Stimulated activated CD4-positive, alpha-beta T cell treated with anti-CD3 and anti-CD28 coated beads, Interleukin-1b, Interleukin-23, amount 100 ng/mL, for 24 hours (primary cell): ENCODE measurements around the gene QRICH2.
"Not testable (repeated sequence)": the region's sequence is repeated elsewhere in the genome, so short reads cannot be mapped to it uniquely, and the experiment has no call there.

Source experiments
- DNase-seq, 4 experiments: peaks; one replicate each; pipeline ENCODE4 v3.0.0-alpha.2; 2020; ENCODE audit warnings: low read depth in 4 of 4, low spot score in 1 of 4

The QRICH2 gene

DNA sequence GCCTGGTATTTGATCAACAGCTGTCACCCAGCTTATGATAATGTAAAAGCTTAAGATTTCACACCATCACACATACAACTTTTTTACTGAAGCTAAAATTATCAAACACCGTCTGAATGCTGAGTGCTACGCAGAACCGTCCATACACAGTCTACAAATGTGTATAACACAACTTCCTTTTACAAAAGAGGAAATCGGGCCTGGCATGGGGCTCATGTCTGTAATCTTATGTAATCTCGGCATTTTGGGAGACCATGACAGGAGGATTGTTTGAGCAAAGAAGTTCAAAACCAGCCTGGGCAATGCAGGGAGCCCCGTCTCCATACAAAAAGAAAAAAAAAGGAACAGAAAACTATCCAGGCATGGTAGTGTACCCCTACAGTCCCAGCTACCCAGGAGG lies 19.6 kb upstream of the QRICH2 start:
- DNase-seq = no peak

GRCh38 chr17:76326306-76326705 lies 18.2 kb upstream of the QRICH2 start:
- no peak for DNase-seq

DNA sequence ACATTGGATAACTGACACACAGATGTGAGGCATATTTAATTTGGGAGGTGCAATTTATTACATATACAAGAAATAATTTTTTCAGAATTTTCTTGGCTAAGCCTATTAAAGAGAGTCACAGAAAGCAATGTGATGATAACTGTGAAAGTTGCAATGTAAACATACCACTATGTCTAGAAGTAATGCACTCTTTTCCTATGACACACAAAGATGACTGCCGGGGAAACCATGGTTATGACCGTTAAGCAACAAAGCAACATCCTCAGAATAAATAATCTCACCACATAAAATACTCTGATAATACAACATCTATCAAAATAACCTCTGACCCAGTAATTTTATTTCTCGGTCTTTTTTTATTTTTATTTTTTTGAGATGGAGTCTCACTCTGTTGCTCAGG lies 10.5 kb upstream of the QRICH2 start:
- DNase-seq = no peak

- no peak for DNase-seq
Measured at GRCh38 chr17:76317535-76317934, 9.5 kb upstream of the QRICH2 start.

GRCh38 chr17:76314392-76315227 lies 6.5 kb upstream of the QRICH2 start:
- no peak for DNase-seq

DNA sequence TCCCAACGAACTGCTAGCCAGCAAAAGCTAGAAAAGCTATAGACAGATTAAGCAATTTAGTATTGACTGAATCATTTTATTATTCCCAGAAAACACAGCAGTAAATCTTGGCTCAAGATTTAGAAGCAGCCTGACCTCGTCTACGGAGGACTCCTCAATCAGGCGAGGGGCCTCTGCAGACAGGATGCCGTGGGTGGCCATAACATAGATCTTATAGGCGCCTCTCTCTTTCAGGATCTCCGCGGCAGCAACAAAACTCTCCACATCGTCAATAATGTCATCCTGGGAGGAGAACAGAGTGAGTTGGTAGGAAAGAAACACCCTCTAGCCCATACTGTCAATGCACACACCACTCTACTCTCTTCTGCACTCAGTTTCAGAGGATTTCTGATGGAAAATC lies 4.7 kb upstream of the QRICH2 start:
- no peak for DNase-seq

- DNase-seq = no peak
Measured at GRCh38 chr17:76309461-76309860, 1.4 kb upstream of the QRICH2 start.

DNA sequence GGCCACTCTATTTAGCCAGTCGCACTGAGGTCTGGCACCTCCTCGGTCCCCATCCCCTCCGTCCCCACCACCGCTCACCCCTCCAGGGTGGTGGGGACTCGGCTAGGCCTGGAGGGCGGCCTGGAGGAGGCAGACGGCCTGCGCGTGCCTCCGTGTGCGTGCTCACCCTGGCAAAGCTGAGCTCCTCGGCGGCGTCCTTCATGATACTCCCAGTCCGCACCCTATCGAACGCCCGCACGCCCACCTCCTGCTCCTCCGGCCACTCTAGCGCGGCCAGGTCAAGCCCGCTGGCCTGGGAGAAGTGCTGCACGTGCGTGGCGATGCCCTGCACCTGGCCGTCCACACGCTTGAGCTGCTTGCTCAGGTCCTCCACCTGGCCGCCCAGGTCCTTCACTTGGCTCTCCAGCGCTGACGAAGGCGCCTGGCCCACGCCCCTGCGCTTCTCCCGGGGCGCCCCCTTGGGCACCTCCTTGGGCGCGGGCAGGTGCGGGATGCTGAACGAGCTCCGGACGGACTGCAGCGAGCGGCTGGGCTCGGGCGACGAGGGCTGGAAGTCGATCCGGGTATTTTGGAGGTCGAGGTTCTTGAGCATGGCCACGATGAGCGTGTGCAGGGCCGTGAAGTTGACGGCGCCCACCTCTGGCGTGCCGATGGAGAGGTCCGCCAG lies 644 bp downstream of the QRICH2 start:
- no peak for DNase-seq

DNA sequence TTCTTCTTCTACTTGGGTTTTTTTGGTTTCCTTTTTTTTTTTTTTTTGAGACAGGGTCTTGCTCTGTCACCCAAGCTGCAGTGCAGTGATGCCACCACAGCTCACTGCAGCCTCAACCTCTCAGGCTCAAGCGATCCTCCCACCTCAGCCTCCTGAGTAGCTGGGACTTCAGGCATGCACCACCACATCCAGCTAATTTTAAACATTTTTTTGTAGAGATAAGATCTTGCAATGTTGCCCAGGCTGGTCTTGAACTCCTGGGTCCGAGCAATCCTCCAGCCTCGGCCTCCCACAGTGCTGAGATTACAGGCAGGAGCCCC lies 3.0 kb downstream of the QRICH2 start:
- DNase-seq = not testable (repeated sequence)

DNA sequence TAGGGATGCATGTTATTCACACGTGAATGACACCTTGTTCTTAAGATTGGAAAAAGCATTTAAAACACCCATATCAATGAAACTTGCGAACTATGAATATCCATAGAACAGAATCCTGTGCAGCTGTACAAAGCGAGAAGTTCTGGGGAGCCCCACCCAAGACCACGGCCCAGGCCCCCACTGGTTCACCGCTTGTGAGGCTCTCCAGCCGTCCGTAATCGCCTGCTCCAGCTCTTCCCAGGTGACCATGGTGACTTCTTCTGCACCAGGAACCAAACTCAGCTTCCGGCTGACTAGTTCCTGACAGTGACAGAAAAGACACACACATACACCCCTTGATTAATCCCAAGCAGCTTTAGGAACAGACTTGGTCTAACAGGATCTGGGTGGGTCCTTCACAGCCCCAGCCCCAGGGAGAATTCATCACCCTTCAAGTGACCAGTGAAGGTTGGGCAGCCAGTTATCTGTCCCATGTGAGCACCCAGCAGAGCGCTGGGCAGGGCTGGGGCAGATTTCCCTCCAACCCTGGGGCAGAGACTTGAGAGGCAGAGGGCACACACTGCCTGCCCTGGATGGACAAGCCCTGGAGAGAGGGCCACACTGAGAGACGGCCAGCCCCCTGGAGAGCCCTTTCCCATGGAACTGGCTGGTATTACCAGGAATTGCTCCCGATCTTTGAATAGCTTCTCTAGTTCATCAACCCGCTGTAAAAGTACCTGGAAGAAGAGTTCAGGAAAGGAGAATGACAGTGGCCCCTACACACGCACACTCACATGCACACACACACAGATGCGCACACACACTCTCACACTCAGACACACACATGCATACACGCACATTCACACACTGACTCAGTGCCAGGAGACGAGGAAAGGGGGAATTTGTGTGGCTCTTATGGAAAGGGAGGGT lies 3.6 kb downstream of the QRICH2 start:
- no peak for DNase-seq

DNA sequence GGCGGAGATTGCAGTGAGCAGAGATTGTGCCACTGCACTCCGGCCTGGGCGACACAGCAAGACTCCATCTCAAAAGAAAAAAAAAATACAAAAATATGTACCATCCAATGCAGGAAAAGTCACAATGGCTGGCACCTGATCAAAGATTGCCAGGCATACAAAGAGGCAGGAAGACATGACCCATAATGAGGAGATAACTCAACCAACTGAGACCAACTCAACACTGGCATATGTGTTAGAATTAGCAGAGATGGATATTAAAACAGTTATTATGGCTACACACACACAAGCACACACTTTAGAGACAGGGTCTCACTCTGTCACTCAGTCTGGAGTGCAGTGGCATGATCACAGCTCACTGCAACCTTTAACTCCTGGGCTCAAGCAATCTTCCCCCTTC lies 10.6 kb downstream of the QRICH2 start:
- DNase-seq = no peak

DNA sequence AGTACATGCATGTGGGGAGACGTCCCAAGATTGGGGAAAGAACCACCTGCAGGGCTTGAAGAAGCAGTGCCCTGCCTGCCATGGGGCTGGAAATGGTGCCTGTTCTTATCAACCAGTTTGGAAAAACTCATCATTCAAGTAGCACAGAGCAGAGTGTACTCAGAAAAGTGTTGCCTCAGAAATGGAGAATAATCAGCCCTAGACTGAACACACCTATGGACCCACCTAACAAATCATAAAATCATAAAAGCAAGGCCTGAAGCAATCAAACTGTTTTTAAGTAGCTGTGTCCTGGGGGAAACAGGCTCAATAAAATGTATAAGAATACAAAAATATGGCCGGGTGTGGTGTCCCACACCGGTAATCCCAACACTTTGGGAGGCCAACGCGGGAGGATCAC lies 11.2 kb downstream of the QRICH2 start:
- no peak for DNase-seq

DNA sequence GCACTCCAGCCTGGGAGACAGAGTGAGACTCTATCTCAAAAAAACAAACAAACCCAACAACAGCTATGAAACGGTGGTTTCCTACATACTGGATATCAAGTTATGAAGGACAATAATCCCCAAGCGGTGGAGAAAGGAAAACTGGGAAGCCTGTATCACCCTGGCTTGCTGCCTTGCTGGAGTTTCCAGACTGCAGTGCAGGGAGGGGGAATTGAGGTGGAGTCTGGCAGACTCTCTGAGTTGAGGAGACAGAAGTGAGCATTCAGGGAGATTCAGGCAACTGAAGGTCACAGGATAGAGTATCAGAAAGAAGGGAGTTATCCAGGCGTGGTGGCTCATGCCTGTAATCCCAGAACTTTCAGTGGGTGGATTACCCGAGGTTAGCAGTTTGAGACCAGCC lies 11.9 kb downstream of the QRICH2 start:
- no peak for DNase-seq

DNA sequence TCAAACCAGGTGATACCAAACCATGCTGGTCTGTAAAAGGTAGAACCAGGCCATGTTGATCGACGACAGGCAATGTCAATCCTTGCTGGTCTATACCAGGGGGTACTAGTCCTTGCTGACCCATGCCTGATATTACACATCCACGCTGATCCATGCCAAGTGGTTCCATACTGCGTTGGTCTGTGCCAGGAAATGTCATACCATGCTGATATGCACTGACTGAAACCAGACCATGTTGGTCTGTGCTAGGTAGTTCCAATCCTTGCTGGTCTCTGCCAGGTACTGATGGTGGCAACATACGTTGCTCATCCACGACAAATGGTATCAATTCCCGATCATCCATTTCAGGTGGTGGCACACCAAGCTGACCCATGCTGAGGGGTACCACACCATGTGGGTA lies 15.0 kb downstream of the QRICH2 start:
- DNase-seq = no peak

DNA sequence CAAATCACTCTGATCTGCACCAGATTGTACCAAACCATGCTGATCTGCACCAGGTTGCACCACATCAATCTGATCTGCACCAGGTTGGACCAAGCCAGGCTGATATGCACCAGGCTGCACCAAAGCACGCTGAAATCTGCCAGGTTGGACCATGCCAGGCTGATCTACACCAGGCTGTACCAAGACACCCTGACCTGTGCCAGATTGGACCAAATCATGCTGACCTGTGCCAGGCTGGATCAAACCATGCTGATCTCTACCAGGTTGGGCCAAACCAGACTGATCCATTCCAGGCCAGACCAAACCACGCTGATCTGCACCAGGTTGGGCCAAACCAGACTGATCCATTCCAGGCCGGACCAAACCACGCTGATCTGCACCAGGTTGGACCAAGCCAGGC lies 15.5 kb downstream of the QRICH2 start:
- no peak for DNase-seq

- DNase-seq = no peak
Measured at GRCh38 chr17:76281573-76282371, 26.3 kb downstream of the QRICH2 start.

DNA sequence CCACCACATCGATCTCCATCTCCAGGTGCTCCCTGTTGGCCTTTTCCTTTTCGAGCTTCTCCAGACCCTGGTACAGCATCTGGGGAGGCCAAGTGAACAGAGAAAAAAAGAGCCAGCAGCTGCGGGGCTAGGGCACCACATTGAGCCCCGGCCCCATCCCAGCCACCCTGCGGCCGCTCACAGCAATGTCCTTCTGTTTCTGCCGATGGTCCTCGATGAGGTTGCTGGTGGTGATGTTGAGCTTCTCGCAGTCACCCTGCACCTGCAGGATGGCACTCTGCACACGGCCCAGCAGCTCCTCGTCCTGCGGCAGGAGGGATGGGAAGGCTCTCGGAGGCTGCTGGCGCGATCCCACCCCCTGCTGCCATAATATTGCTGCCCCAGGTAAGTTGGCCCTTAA lies 27.4 kb downstream of the QRICH2 start:
- DNase-seq = no peak

- no peak for DNase-seq
Measured at GRCh38 chr17:76279742-76280287, 28.3 kb downstream of the QRICH2 start.

DNA sequence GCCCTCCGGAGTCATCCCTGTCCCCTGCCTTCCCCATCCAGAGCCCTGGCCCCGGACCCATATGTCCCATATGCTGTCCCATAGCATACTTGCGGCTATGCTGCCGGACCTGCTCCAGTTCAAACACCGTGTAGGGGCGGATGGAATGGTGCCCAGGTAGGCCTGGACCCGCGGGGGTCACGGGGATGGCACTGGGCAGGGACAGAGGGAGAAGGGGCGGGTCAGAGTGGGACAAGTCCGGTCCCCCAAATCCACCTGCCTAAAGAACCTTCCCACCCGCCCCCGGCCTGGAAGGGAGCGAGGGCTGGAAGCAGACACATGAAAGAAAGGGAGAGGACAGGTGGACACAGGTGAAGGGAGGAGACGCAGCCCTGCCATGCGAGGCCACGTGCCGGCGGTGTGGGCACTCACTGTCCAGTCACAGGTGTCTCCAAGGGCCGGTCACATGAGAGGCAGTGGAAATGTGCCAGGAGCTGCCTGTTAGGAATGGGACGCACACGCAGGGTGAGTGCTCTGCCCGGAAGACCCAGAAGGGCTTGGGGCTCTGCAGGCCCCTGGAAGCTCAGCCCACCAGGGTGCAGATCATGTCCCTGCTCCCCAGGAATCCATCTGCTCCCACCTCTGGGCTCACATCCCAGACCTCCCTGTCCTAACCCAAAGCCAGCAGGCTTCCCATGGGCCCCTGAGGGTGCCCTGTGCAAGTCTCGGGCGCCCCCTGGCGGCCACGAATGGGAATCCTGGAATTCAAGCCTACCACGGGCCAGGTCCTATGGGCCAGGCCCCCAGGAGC lies 28.9 kb downstream of the QRICH2 start:
- peak; percentile 76 to 82 (median 81) for DNase-seq
